Stomach (tissue), 19 donors: ENCODE data around the gene ARHGEF39. TPM values are rescaled to one million over a fixed set of nuclear protein-coding genes. Genes with fewer than 3 reads are reported as not detected.
A peak's percentile ranks its signal among the peaks of the same experiment; 100 is the strongest.

ENCODE experiments used
- DNase-seq, 2 donors: peaks; one replicate each; pipeline versions ENCODE4 v3.0.0 to v3.0.0-alpha.2; 2013 to 2019
- H3K27ac ChIP-seq, 5 donors: fragments of 200-600 bp in 4 of 5; sonication (generic) in 4 of 5; one replicate each; pipeline ENCODE4 v1.5.1; 2013 to 2019; ENCODE audit warnings: mild to moderate bottlenecking in 1 of 5, moderate library complexity in 1 of 5
- H3K27me3 ChIP-seq, 3 donors: fragments of 200-600 bp; sonication (generic); one replicate each; pipeline ENCODE4 v1.5.1; 2017 to 2019; ENCODE audit warnings: mixed run types in 1 of 3
- H3K36me3 ChIP-seq, 4 donors: fragments of 200-600 bp; sonication (generic); 1 replicate in 3 of 4; 2 replicates in 1 of 4; pipeline ENCODE4 v1.5.1; 2016 to 2019
- H3K4me1 ChIP-seq, 4 donors: fragments of 200-600 bp; sonication (generic); one replicate each; pipeline ENCODE4 v1.5.1; 2016 to 2019
- H3K4me3 ChIP-seq, 4 donors: fragments of 200-600 bp; sonication (generic) in 3 of 4; one replicate each; pipeline ENCODE4 v1.5.1; 2016 to 2019; ENCODE audit warnings: mild to moderate bottlenecking in 1 of 4
- H3K9me3 ChIP-seq, 4 donors: fragments of 200-600 bp; sonication (generic); one replicate each; pipeline ENCODE4 v1.5.1; 2016 to 2019
- CTCF ChIP-seq, 7 experiments: fragments of 450-650 bp in 4 of 7; fragments of 200-600 bp in 3 of 7; sonication (generic) in 3 of 7; IDR thresholded peaks; one replicate each; pipeline ENCODE4 v1.5.1; 2016 to 2019; ENCODE audit warnings: antibody characterized with exemption in 7 of 7, control low read depth in 2 of 7, mild to moderate bottlenecking in 1 of 7
- EP300 ChIP-seq: sonication (generic); formaldehyde crosslinking; IDR thresholded peaks from one replicate; pipeline ENCODE4 v1.6.1; 2017; ENCODE audit warnings: antibody characterized with exemption
- POLR2A ChIP-seq, 4 donors: fragments of 450-650 bp; IDR thresholded peaks; one replicate each; pipeline ENCODE4 v1.6.1; 2016; ENCODE audit warnings: antibody characterized with exemption in 4 of 4, control low read depth in 2 of 4, mild to moderate bottlenecking in 1 of 4, moderate library complexity in 1 of 4
- POLR2AphosphoS5 ChIP-seq, 3 donors: sonication (generic); formaldehyde crosslinking; IDR thresholded peaks; one replicate each; pipeline ENCODE4 v1.6.1; 2016; ENCODE audit warnings: antibody characterized with exemption in 3 of 3
- WGBS, 5 donors: extraction: QIAGEN DNeasy Blood & Tissue Kit in 3 of 5; methylation state at CpG; one replicate each; pipeline versions ENCODE4 v1.1.5 to v1.1.7; 2013 to 2018; 5-methylcytosine and 5-hydroxymethylcytosine counted together
- intact Hi-C: fragments of 100-400 bp; cut with DNase I; formaldehyde crosslinking; loops from one replicate; pipeline ENCODE4 v1.15.1; 2023; ENCODE audit warnings: low total_unique reads
- long read RNA-seq, 10 donors: transcript quantifications; one replicate each; lab custom pipeline, GENCODE V29; 2026
- polyA plus RNA-seq, 3 donors: library from polyadenylated mRNA; stranded (reverse); fragments of 200-250 nt; gene quantifications; one replicate each; pipeline ENCODE4 v1.2.3, GENCODE V29; 2013
- total RNA-seq, 5 donors: library from RNA; depleted of rRNA; stranded (reverse); fragments of >200 nt; gene quantifications; one replicate each; pipeline versions ENCODE4 v1.1.0 to v1.2.3, GENCODE V29; 2014 to 2016
- donor health status: healthy with polysubstance abuse.
- donor health status: Bipolar disorder and iron deficiency.
- donor health status: healthy.

ARHGEF39 gene
- total RNA-seq: 10 to 100 TPM in 3 of 5 donors, 1 to 10 TPM in 2; 1.8 to 58.3 (median 11.6) TPM
- 1 to 10 TPM; 2.8 to 4.3 (median 3.2) TPM for polyA plus RNA-seq
- long read RNA-seq, donor 1: 0 reads
- long read RNA-seq, donor 2, partial matches to known transcripts: 38 of 76 reads
- long read RNA-seq, donor 2, other reads (novel, unspliced or antisense): 38 of 76 reads
- long read RNA-seq, donor 3, partial matches to known transcripts: 16 of 22 reads
- long read RNA-seq, donor 3, other reads (novel, unspliced or antisense): 6 of 22 reads
- long read RNA-seq, donor 4: 0 reads
- long read RNA-seq, donor 5, partial matches to known transcripts: 0 of 2 reads
- long read RNA-seq, donor 5, other reads (novel, unspliced or antisense): 0 of 2 reads
- long read RNA-seq, donor 6, partial matches to known transcripts: 0 of 1 reads
- long read RNA-seq, donor 6, other reads (novel, unspliced or antisense): 0 of 1 reads
- long read RNA-seq, donor 7, partial matches to known transcripts: 0 of 1 reads
- long read RNA-seq, donor 7, other reads (novel, unspliced or antisense): 0 of 1 reads
- long read RNA-seq, donor 8, partial matches to known transcripts: 0 of 18 reads
- long read RNA-seq, donor 8, other reads (novel, unspliced or antisense): 16 of 18 reads
- long read RNA-seq, donor 9, partial matches to known transcripts: 5 of 5 reads
- long read RNA-seq, donor 9, other reads (novel, unspliced or antisense): 0 of 5 reads
- long read RNA-seq, donor 10, partial matches to known transcripts: 14 of 32 reads
- long read RNA-seq, donor 10, other reads (novel, unspliced or antisense): 18 of 32 reads

GRCh38 chr9:35664531-35665470 is at the start of gene ARHGEF39:
Gene ARHGEF39 (minus strand): TSS chr9:35665195. CDS start chr9:35665169, 26 bp downstream.
- WGBS, 5 donors: 3 to 20% (median 5%) methylated on average over 18 to 58 of the region's 58 CpGs
- peaks cover 50 to 81% (median 69%) of the 10 kb centered on the region in 4 donors for H3K4me1 ChIP-seq
- peaks cover 10 to 25% (median 16%) of the 10 kb centered on the region in 4 donors for H3K36me3 ChIP-seq
- peak; percentile 89 to 95 for DNase-seq
- H3K27ac ChIP-seq: peak within 1 kb of the TSS; percentile 83 to 100 (median 95)
- TF ChIP-seq POLR2AphosphoS5 (IDR thresholded peaks at IDR 0.05) (peak; percentile 49 to 87 (median 69)), POLR2A (IDR thresholded peaks at IDR 0.05) (no peak), EP300 (no peak), CTCF (IDR thresholded peaks at IDR 0.05) (peak in 1 of 7 experiments; percentile 21)
- H3K9me3 ChIP-seq: no peaks in the 10 kb centered on the region
- intact Hi-C loops: no loop called here
- H3K4me3 ChIP-seq: peak within 1 kb of the TSS; percentile 44 to 56 (median 54)
- H3K27me3 ChIP-seq: no peaks in the 10 kb centered on the region

GRCh38 chr9:35714123-35714522 is 49.1 kb upstream of the ARHGEF39 start:
- TF ChIP-seq POLR2AphosphoS5 (IDR thresholded peaks at IDR 0.05): no peak
- no peak for TF ChIP-seq CTCF (IDR thresholded peaks at IDR 0.05)
- TF ChIP-seq POLR2A (IDR thresholded peaks at IDR 0.05): no peak
- no peak for DNase-seq
- Histone ChIP-seq H3K4me3 (no peak overlapping the region), H3K36me3 (peaks cover 96 to 100% (median 100%) of the 10 kb centered on the region in 4 donors), H3K9me3 (no peaks in the 10 kb centered on the region), H3K27me3 (no peaks in the 10 kb centered on the region), H3K27ac (peak overlapping the region in 2 of 5 donors; percentile 43 to 72), H3K4me1 (peaks cover 0 to 4% (median 0%) of the 10 kb centered on the region in 4 donors)
- 88 to 94% (median 91%) methylated on average over 6 of the region's 6 CpGs for WGBS, 5 donors
- intact Hi-C loops: no loop called here

- Histone ChIP-seq H3K36me3 (peaks cover 96 to 100% (median 100%) of the 10 kb centered on the region in 4 donors), H3K27ac (peak overlapping the region in 2 of 5 donors; percentile 43 to 72), H3K4me3 (no peak overlapping the region), H3K27me3 (no peaks in the 10 kb centered on the region), H3K9me3 (no peaks in the 10 kb centered on the region), H3K4me1 (peaks cover 0 to 4% (median 0%) of the 10 kb centered on the region in 4 donors)
- DNase-seq: no peak
- intact Hi-C loops: no loop called here
- WGBS, 5 donors: 79 to 100% (median 93%) methylated on average over 3 of the region's 3 CpGs
- TF ChIP-seq CTCF (IDR thresholded peaks at IDR 0.05): no peak
- TF ChIP-seq POLR2AphosphoS5 (IDR thresholded peaks at IDR 0.05): no peak
- TF ChIP-seq POLR2A (IDR thresholded peaks at IDR 0.05): no peak
- no peak for TF ChIP-seq EP300
Measured at GRCh38 chr9:35713578-35713977, 48.6 kb upstream of the ARHGEF39 start.
